Embryonic facial prominence (tissue), 1 donor: ENCODE measurements around the gene SMPD2.

Experiments
- DNase-seq: peaks from one replicate; pipeline ENCODE4 v3.0.0-alpha.2; 2016; ENCODE audit errors: extremely low spot score

The SMPD2 gene

GRCh38 chr6:109484122-109484521 lies 43.6 kb downstream of the SMPD2 start:
- no peak for DNase-seq

- DNase-seq, result no peak
Observed at GRCh38 chr6:109485266-109485935, 44.9 kb downstream of the SMPD2 start.

DNA sequence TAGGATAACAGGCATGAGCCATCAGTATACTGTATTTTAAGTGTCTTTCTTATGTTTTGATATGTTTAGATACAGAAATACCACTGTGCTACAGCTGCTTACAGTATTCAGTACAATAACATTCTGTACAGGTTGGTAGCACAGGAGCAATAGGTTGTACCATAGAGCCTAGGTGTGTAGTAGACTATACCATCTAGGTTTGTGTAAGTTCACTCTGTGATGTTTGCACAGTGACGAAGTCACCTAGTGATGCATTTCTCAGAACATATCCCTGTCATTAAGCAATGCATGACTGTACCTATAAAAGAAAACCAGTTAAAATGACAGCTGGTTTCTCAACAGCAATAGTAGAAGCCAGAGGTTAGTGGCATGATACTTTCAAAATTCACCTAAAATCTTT lies 45.5 kb downstream of the SMPD2 start:
- no peak for DNase-seq

DNA sequence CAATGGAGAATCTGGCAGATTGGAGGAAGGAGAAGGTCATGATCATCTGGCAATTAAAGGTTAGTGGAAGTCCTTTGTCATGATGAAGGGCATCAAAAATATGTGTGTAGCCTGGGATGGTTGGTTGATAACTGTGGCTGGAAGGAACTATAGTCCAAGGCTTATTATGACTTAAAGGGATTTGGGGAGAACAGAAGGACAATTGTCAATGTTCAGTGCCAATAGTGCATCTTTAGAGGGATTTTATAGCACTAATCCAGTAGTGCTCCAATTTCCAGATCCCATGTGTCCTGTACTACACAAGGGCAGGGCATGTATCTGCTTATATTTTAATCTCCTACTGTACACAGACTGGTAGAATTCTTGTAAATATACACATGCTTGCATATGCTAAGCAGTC lies 47.5 kb downstream of the SMPD2 start:
- DNase-seq, result no peak

- DNase-seq, result no peak
Observed at GRCh38 chr6:109490713-109491112, 50.2 kb downstream of the SMPD2 start.

DNA sequence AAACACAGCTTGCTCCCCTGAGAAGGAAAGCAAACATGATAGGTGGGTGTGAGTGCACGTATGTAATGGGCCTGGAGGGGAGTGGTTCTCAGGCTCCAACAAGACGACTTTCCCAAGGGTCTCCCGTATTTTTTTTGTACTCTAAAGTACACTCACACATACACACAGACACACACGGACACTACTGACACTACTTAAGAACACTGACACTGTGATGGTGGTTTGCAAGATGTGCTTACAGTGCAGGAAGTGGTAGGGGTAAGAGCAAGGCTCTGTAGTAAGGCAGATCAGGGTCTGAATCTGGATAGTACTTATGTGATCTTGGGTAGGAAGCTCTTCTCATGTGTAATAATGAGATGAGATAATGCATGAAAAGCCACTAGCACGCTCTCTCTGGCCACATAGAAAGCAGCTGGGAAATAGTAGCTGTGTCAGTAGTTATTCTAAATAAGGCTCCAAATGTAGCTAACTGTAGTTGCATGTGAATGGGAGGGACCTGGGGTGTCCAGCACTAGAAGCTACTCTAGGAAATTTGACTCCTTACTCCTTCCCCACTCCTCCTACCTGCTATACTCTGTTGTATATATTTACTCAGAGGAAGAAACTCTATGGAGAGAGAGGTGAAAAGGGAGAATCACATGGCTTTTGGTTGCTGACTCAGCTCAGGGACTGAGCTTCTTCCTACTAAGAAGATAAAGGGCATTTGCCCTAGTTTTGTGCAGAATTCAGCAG lies 50.8 kb downstream of the SMPD2 start:
- no peak for DNase-seq
